DND-41 (cell line): ENCODE data around the gene TMX2.
"Not testable (repeated sequence)": the region's sequence is repeated elsewhere in the genome, so short reads cannot be mapped to it uniquely, and the experiment has no call there.

Experiments used
- ATAC-seq: fragments of 200-7000 bp; cut with Tn5 transposase; 3 replicates; pipeline ENCODE4 v1.9.1; 2021; ENCODE audit warnings: low read depth; ENCODE audit not compliant: insufficient read depth
- DNase-seq: peaks from one replicate; pipeline ENCODE4 v3.0.0-alpha.2; 2020
- H2AFZ ChIP-seq: 2 replicates; pipeline ENCODE4 v1.6.0; 2012; ENCODE audit warnings: low read depth, low read length
- H3K27ac ChIP-seq: 2 replicates; pipeline ENCODE4 v1.5.1; 2012; ENCODE audit warnings: low read length, inconsistent platforms
- H3K27me3 ChIP-seq: fragments of 200-600 bp; sonication (generic); 2 replicates; pipeline ENCODE4 v1.6.0; 2012; ENCODE audit warnings: low read length, mild to moderate bottlenecking, inconsistent platforms; ENCODE audit not compliant: insufficient read depth, poor library complexity
- H3K36me3 ChIP-seq: 2 replicates; pipeline ENCODE4 v1.5.1; 2012; ENCODE audit warnings: low read length, inconsistent platforms; ENCODE audit not compliant: insufficient read depth
- H3K4me1 ChIP-seq: 2 replicates; pipeline ENCODE4 v1.5.1; 2012; ENCODE audit warnings: mild to moderate bottlenecking, low read length; ENCODE audit not compliant: insufficient read depth
- H3K4me2 ChIP-seq: 2 replicates; pipeline ENCODE4 v1.6.0; 2012; ENCODE audit warnings: mild to moderate bottlenecking, moderate library complexity, low read length, inconsistent platforms; ENCODE audit not compliant: insufficient read depth
- H3K4me3 ChIP-seq, 2 experiments: fragments of 200-600 bp in 1 of 2; shearing (Covaris generic) in 1 of 2; 2 replicates each; pipeline ENCODE4 v1.5.1; 2012 to 2016; ENCODE audit warnings: inconsistent platforms in 2 of 2, low read length in 2 of 2, mild to moderate bottlenecking in 2 of 2, low read depth in 1 of 2, moderate library complexity in 1 of 2
- H3K79me2 ChIP-seq: 2 replicates; pipeline ENCODE4 v1.6.0; 2012; ENCODE audit warnings: low read length, inconsistent platforms; ENCODE audit not compliant: insufficient read depth
- H3K9ac ChIP-seq: 2 replicates; pipeline ENCODE4 v1.6.0; 2012; ENCODE audit warnings: low read depth, mild to moderate bottlenecking, inconsistent platforms, low read length, moderate library complexity
- H3K9me3 ChIP-seq: 2 replicates; pipeline ENCODE4 v1.5.1; 2012; ENCODE audit warnings: low read length, moderate library complexity, mild to moderate bottlenecking, inconsistent platforms; ENCODE audit not compliant: insufficient read depth, severe bottlenecking
- H4K20me1 ChIP-seq: 2 replicates; pipeline ENCODE4 v1.6.0; 2012; ENCODE audit warnings: low read length; ENCODE audit not compliant: insufficient read depth
- EZH2 ChIP-seq: IDR thresholded peaks from 3 replicates; pipeline ENCODE4 v1.6.1; 2012; ENCODE audit warnings: borderline replicate concordance, low read depth, mild to moderate bottlenecking, moderate library complexity, low read length, inconsistent platforms; ENCODE audit not compliant: severe bottlenecking
- TF ChIP-seq, protein P1 (sequence below): IDR thresholded peaks from 2 replicates; pipeline ENCODE4 v1.5.1; 2012; ENCODE audit warnings: borderline replicate concordance, low read length, moderate library complexity, mild to moderate bottlenecking; ENCODE audit not compliant: poor library complexity, severe bottlenecking; ENCODE audit errors: extremely low read depth

TMX2 gene

DNA sequence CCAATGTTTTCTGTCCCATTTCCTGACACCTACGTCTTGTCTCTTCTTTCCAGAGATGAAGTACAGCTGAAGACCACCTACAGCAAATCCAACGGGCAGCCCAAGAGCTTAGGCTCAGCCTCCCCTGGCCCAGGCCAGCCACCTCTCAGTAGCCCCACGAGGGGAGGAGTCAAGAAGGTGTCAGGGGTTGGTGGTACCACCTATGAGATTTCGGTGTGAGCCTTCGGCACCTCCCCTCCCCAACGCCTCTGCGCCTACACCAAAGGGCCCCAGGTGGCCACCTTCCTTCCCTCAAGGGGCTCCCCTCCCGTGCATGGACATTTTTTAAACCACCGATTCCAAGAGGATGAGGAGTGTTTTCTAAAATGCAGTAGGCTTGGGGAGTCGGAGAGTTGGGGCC is 12.6 kb upstream of the TMX2 start:
- DNase-seq (no peak), ATAC-seq (no peak)
- Histone ChIP-seq H4K20me1 (0 out of 2 replicates have a peak, but pooled peaks cover 2% of the 10 kb centered on the region), H3K36me3 (peaks cover 85% of the 10 kb centered on the region), H3K79me2 (peaks cover 4% of the 10 kb centered on the region; the same call in 1 of the 2 replicates), H3K27ac (no peak overlapping the region), H3K27me3 (no peaks in the 10 kb centered on the region), H2AFZ (no peak overlapping the region), H3K4me1 (no peaks in the 10 kb centered on the region), H3K9me3 (no peaks in the 10 kb centered on the region), H3K4me3 (no peak overlapping the region), H3K9ac (no peak overlapping the region), H3K4me2 (no peak overlapping the region)
- TF ChIP-seq, protein P1, sequence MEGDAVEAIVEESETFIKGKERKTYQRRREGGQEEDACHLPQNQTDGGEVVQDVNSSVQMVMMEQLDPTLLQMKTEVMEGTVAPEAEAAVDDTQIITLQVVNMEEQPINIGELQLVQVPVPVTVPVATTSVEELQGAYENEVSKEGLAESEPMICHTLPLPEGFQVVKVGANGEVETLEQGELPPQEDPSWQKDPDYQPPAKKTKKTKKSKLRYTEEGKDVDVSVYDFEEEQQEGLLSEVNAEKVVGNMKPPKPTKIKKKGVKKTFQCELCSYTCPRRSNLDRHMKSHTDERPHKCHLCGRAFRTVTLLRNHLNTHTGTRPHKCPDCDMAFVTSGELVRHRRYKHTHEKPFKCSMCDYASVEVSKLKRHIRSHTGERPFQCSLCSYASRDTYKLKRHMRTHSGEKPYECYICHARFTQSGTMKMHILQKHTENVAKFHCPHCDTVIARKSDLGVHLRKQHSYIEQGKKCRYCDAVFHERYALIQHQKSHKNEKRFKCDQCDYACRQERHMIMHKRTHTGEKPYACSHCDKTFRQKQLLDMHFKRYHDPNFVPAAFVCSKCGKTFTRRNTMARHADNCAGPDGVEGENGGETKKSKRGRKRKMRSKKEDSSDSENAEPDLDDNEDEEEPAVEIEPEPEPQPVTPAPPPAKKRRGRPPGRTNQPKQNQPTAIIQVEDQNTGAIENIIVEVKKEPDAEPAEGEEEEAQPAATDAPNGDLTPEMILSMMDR = no peak
- TF ChIP-seq EZH2 = no peak

DNA sequence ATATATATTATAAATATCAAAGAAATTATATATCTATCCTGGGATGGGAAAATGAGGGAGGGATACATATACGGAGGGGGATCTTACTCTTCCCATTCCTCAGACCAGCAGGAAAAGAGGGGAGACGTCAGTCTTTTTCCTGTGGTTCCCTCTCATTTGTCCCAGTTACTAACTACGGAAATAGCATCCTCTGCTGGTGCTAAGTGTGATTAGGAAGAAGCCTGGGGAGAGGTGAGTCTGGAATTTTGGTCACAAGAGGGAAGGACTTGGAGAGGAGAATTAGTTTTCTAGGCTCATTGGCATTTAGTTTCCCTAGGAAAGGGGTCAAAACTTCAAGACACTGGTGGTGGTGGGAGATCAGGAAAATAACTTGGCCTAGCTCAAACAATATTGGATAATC is 12.0 kb upstream of the TMX2 start:
- Histone ChIP-seq H4K20me1 (0 out of 2 replicates have a peak, but pooled peaks cover 4% of the 10 kb centered on the region), H3K27me3 (no peaks in the 10 kb centered on the region), H3K79me2 (peaks cover 6% of the 10 kb centered on the region; the same call in 1 of the 2 replicates), H3K9me3 (no peaks in the 10 kb centered on the region), H3K27ac (no peak overlapping the region), H2AFZ (no peak overlapping the region), H3K4me3 (no peak overlapping the region), H3K4me2 (no peak overlapping the region), H3K4me1 (no peaks in the 10 kb centered on the region), H3K9ac (no peak overlapping the region), H3K36me3 (peaks cover 82% of the 10 kb centered on the region)
- no peak for TF ChIP-seq EZH2
- TF ChIP-seq, protein P1 = no peak
- no peak for ATAC-seq
- DNase-seq = no peak

DNA sequence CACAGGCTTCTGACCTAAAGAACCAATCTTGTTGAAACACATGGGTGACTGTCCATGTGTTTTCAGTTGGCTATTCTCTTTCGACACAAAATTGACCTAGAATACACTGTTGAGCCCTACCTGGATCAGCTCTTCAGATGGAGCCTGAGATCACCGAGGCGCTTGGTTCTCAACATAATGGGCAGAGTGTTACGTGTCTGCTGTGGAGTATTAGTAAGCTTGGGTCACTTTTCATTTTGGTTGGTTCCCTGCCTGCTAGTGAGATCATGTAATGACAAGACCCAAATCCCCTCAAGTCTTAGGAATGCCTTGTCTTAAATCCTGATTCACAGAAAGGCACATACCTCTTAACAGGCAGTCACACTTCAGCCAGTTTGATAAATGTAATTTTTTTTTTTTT is 9.1 kb upstream of the TMX2 start:
- 0 out of 2 replicates have a peak, but pooled peaks cover 4% of the 10 kb centered on the region for H4K20me1 ChIP-seq
- H2AFZ ChIP-seq = no peak overlapping the region
- H3K9ac ChIP-seq = no peak overlapping the region
- H3K4me1 ChIP-seq = no peaks in the 10 kb centered on the region
- H3K27me3 ChIP-seq = no peaks in the 10 kb centered on the region
- no peak overlapping the region for H3K4me3 ChIP-seq
- ATAC-seq = no peak
- H3K36me3 ChIP-seq = peaks cover 70% of the 10 kb centered on the region
- TF ChIP-seq EZH2 = no peak
- H3K79me2 ChIP-seq = peaks cover 22% of the 10 kb centered on the region
- DNase-seq = no peak
- H3K27ac ChIP-seq = no peak overlapping the region
- no peak overlapping the region for H3K4me2 ChIP-seq
- no peaks in the 10 kb centered on the region for H3K9me3 ChIP-seq

DNA sequence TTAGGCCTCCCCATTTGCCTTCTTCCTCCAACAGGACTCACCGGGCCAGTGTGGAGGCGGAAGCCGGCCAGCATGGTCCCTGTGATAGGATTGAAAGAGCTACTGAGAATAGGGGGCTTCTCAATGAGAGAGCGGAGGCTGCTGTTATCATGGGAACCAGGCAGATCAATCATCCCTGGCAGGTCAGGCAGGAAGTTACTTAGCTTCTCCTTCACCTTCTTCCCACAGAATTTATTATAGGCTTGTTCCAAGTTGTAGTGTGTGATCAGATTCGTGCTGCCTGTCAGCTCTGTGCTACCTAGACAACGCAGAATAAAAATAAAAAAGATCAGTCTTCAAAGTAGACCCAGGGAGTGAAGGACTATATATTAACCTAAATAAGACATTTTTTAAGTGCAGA is 7.5 kb upstream of the TMX2 start:
- Histone ChIP-seq H3K9me3 (no peaks in the 10 kb centered on the region), H2AFZ (no peak overlapping the region), H3K9ac (no peak overlapping the region; the same call in 1 of the 2 replicates), H3K4me1 (peaks cover 3% of the 10 kb centered on the region), H3K27ac (no peak overlapping the region), H3K4me2 (no peak overlapping the region), H3K36me3 (peaks cover 64% of the 10 kb centered on the region), H3K79me2 (peaks cover 35% of the 10 kb centered on the region), H3K4me3 (no peak overlapping the region), H4K20me1 (0 out of 2 replicates have a peak, but pooled peaks cover 4% of the 10 kb centered on the region), H3K27me3 (no peaks in the 10 kb centered on the region)
- DNase-seq (no peak), ATAC-seq (no peak)
- no peak for TF ChIP-seq EZH2
- TF ChIP-seq, protein P1 = no peak

DNA sequence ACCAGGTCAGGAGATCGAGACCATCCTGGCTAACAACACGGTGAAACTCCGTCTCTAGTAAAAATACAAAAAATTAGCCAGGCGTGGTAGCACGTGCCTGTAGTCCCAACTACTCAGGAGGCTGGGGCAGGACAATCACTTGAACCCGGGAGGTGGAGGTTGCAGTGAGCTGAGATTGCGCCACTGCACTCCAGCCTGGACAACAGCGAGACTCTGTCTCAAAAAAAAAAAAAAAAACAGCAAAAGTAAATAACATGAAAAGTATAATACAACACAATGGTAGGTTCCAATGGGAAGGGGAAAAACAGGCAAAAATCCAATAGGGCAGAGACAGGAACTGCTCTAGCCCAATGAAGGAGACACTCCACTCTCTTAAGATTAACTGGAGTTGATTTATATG is 7.0 kb upstream of the TMX2 start:
- H3K27me3 ChIP-seq, H3K4me3 ChIP-seq, H2AFZ ChIP-seq, H3K4me2 ChIP-seq, DNase-seq, H4K20me1 ChIP-seq, H3K4me1 ChIP-seq, H3K9me3 ChIP-seq, H3K9ac ChIP-seq, H3K27ac ChIP-seq, ATAC-seq: not testable (repeated sequence)
- Histone ChIP-seq H3K36me3 (peaks cover 63% of the 10 kb centered on the region), H3K79me2 (peaks cover 40% of the 10 kb centered on the region)
